Stimulated activated CD8-positive, alpha-beta memory T cell treated with anti-CD3 and anti-CD28 coated beads, Interleukin-15, amount 100 ng/mL, for 24 hours (primary cell): ENCODE results near the gene PLEKHH1.

ENCODE experiments used
- DNase-seq: peaks from one replicate; pipeline ENCODE4 v3.0.0-alpha.2; 2020; ENCODE audit warnings: low read depth

Gene PLEKHH1

DNA sequence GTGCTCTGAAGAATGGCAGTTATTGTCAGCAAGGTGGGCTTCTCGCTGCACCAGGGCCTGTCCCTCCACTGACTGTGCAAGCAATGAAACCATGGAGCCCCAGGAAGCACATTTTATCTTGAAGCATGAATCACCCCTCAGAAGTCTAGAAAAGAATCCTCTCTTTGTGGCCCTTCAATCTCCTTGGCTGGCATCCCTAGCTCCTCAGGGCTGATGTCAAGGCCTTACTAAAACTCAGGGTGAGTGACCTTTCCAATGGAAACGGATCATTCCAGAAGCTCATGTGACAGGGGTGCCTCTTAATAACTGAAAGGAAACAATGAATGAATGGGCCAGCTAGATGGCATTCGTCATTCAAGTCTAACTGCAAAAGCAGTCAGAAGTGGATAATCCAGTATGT, 22.3 kb upstream of the PLEKHH1 start:
- no peak for DNase-seq

GRCh38 chr14:67512463-67513310, 20.4 kb upstream of the PLEKHH1 start:
- no peak for DNase-seq

DNA sequence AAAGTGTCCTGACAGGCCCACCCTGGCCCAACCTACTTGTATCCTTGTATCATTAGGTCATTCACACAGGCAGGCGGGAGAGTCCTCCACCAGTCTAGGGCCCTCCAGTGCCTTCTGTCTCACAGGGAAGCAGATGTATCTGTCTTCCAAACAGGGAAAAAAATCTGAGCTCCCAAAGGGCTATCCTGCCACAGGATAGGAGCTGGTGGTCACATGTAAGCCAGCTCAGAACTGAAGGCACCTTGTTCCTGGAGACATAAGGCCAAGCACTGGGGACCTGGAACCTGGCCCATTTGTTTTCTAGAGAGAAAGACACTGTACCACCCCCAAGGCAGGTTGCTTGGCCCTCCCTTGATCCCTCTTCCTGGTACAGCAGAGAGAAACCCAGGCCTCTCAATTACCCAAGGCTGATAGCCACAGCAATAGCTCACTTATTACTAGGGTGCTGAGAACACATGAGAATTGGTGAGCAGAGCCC, 19.4 kb upstream of the PLEKHH1 start:
- DNase-seq, result no peak

GRCh38 chr14:67514203-67514607, 18.9 kb upstream of the PLEKHH1 start:
- no peak for DNase-seq

DNA sequence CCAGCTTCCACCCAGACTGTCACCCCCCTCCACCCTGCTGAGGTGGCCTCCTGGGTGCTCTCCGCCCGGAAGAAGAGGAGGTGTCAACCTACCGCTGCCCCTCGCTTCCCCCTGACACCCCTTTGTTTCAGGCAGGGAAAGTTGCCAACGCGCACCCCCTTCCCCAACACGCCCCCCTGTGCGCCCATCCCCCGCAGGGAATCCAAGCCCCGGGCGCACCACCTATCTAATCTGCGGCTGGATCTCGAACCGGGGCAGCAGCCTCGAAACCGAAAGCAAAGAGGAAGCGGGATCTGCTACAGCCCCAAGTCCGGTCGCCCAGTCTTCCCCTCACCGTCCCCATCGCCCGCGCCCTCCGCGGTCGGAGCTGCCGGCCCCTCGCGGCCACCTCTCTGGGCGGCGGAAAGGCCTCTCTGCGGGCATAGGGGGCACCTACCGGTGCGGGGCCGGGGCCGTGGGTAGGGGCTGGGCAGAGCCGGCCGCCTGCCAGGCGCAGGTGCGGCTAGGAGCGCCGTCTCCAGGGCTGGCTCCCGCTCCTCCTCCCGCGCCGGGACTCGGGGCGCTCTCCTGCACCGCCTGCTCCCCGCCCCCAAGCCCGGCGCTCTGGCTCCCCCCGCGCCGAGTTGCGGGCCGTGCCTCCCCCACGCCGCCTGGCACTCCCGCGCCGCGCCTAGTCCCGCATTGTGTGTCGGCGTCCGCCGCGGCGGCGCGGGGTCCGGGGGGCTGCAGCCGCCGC, 18.3 kb upstream of the PLEKHH1 start:
- DNase-seq, result no peak

- no peak for DNase-seq
Measured at GRCh38 chr14:67515386-67516079, 17.6 kb upstream of the PLEKHH1 start.

DNA sequence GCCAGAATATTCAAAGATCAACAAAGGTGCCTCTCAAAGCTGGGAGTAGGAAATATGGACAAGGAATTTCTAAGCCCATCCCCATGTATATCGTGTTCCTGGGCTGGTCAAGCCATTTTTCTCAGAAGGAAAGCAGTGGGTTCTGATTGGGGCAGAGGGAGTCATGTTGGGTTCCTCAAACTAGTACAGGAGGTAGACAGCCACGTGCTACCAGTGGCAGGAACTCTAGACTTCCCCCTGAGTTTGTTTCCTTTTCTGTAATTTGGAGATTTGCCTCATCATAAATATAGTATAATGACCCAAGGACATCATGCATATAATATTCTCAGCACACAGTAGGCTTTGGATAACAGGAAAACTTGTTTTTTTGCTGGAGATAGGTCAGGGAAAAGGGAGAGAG, 16.4 kb upstream of the PLEKHH1 start:
- no peak for DNase-seq

GRCh38 chr14:67517083-67517482, 16.0 kb upstream of the PLEKHH1 start:
- DNase-seq, result no peak

DNA sequence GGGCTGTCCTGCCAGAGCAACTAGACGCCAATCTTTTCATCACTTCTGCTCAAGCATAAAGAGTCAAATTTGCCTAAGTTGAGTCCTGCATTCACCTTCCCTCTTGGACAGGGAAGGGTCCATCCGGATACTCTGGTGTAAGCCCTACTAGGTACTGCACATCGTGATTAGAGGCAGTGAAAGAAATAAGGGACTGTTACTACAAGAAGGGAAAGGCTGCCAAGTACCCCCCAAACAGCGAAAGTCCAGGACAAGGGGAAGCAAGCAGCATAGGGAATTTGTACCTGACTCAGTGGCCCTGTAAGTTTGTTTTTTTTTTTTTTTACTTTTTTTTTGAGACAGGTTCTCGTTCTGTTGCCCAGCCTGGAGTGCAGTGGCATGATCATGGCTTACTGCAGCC, 13.7 kb upstream of the PLEKHH1 start:
- DNase-seq, result no peak

GRCh38 chr14:67520482-67520881, 12.6 kb upstream of the PLEKHH1 start:
- no peak for DNase-seq

DNA sequence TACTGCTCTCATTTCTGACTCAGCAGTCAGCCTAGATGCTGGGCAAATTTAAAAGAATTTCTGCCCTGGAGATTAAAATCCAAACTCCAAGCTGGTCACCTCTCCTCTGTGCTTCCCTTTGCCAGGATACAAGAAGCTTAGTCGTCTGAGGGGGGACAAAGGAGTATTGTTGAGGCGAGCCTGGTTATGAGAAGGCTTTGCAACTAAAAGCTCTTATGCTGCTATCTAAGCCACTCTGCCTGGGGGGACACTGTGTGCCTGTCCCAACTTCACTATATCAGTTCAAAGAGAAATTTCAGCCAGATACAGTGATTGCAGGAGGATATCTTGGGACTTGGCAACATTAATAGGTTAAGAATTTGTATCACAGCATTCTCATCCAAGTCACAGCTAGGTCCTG, 10.8 kb upstream of the PLEKHH1 start:
- no peak for DNase-seq

GRCh38 chr14:67523764-67524633, 9.1 kb upstream of the PLEKHH1 start:
- no peak for DNase-seq

DNA sequence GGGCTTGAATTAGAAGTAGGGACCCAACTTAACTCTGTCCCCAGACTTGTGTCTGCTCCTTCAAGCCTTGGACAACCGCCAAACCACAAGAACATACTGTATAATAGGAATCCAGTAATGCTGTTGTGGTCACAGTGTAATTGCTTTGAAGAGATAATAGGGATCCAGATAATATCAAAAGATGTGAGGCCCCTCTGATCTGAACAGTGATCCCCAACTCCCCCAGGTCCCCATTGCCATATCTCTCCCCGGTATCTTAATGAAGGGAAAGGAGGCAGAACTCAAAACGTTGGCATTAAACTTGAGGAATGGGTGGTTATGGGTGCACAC, 8.5 kb upstream of the PLEKHH1 start:
- DNase-seq, result no peak

GRCh38 chr14:67525389-67525788, 7.7 kb upstream of the PLEKHH1 start:
- DNase-seq, result no peak

DNA sequence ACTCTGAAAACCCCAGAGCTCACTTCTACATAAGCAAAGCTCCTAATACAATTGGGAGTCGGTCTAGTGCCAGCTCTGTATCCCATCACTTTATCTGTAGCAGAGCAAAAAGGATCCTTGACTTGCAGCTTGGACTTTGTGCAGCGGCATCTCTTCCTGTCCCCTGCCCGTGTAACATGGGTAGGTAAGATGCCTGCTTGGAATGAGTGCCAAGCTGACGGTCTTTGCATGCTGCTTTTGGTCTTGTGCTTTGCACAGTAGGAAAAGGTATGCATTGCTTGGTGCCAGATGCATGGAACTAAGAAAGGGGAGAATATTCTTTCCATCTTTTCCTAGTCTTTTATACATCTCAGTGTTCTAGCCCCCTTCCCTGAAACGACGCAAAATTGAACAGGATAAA, 6.9 kb upstream of the PLEKHH1 start:
- DNase-seq, result no peak

DNA sequence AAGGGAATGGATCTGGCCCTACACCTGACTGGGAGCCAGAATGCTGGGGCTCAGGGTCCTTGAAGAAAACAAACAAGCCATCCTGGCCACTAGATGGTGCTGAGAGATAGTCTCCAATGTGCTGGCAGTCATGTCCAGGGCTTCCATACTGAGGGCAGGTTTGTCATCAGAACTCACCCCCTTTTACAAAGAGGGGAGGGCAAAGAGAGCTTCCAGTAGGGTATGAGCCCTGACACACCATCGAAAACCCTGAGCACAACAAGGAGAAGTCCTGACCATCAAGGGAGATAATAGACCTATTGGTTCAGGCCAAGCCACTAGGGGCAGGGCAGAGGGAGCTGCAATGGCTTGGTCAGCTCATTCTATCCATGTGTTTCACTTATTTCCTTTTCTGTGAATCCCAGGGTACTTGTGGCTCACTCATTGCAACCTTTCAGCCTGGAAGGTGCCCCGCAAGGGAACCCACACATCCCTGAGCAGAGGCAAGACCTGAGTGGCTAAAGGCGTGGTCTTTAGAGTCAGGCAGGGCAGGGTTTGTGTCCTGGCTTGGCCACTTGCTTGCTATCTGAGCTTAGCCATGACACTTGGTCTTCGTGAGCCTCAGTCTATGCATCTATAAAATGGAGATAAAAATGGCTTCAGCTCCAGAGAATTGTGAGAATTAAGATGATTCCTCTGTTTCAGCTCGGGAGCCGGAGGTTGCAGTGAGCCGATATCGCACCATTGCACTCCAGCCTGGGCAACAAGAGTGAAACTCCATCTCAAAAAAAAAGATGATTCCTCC, 6.2 kb upstream of the PLEKHH1 start:
- no peak for DNase-seq

DNA sequence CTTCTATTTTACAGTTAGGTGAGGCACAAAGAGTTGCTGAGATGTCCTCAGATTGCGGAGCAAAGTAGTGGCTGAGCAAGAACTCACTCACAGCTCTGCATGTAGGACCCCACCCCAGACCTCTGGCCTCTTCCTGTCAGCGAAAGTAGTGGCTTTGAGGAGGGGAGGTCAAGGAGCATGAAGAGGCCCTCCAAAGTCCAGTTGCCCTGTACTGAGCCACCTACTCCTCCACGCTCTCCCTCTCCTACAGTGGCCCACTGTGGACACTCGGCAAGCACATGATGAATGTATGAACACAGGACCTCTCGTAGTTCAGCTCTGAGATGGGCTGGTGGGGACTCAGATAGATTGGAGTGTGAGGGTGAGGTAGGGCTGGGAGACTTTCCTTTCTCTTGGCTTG, 5.3 kb upstream of the PLEKHH1 start:
- no peak for DNase-seq

DNA sequence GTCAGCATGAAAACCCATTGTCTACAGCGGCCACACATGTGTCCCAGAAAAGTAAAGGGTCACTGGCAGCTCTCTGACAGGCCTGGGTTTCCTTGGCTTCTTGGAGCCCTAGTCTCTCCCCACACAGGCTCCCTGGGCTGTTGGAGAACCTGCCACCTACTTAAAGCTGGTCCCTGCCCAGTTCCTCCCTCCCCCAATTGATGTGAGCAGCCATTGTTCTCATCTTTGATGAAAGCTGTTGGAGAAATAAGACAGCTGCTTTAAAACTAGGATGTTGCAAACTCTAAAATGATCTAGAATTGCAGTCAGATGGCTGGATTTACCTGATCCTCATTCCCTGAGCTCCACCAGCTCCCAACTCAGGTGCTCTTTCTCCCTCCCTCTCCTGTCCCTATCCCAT, 4.8 kb upstream of the PLEKHH1 start:
- DNase-seq, result no peak

- no peak for DNase-seq
Measured at GRCh38 chr14:67529947-67530935, 2.8 kb upstream of the PLEKHH1 start.

DNA sequence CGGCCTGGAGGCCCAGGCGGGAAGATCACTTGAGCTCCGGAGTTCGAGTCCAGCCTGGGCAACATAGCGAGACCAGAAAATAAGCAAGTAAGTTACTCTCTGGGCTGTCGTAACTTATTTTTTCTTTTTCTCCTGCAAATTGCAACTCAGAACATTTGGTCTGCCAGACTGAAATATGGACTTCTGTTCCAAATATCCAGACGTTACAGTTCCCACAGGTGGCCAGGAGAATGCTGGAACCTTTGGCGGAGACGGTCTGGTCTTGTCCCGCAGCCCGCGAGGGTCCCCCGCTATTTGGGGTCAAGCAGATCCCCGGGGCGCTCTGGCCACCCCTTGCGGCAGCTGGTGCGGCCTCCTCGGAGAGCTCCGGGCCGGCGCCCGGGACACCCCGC, 488 bp upstream of the PLEKHH1 start:
- DNase-seq, result no peak
